SU-DHL-6 (cell line): ENCODE results near the gene THUMPD3.

ENCODE experiments used
- EZH2phosphoT487 ChIP-seq: fragments of 200-600 bp; sonication (generic), shearing (Covaris generic); conservative IDR thresholded peaks from 2 replicates; pipeline ENCODE4 v1.6.1; 2018; ENCODE audit warnings: mild to moderate bottlenecking, antibody characterized with exemption, low read length, moderate library complexity, mixed read lengths
- TF ChIP-seq, protein P1 (sequence below): fragments of 200-600 bp; sonication (generic); IDR thresholded peaks from one replicate; pipeline ENCODE4 v1.5.1; 2017; ENCODE audit warnings: antibody characterized with exemption, mild to moderate bottlenecking, low read length, moderate library complexity; ENCODE audit not compliant: insufficient read depth, poor library complexity, severe bottlenecking

DNA sequence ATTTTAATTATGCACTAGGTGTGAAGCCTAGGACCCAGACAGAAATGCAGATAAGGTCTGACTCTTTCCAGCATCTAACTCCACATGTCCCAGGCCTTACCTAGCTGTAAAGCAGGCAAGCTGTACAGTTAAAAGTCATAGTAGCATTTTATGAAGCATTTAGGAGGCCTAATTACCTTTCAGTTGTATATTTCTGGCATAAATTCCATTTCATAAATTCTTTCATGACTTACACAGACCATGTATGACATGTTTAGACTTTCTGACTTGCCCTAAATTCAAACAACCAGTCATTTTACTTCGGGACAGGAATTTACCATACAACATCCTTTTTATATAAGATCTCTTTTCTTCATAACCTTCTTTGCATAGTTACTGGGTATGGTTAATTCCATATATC, 35.3 kb upstream of the THUMPD3 start:
- TF ChIP-seq, protein P1, sequence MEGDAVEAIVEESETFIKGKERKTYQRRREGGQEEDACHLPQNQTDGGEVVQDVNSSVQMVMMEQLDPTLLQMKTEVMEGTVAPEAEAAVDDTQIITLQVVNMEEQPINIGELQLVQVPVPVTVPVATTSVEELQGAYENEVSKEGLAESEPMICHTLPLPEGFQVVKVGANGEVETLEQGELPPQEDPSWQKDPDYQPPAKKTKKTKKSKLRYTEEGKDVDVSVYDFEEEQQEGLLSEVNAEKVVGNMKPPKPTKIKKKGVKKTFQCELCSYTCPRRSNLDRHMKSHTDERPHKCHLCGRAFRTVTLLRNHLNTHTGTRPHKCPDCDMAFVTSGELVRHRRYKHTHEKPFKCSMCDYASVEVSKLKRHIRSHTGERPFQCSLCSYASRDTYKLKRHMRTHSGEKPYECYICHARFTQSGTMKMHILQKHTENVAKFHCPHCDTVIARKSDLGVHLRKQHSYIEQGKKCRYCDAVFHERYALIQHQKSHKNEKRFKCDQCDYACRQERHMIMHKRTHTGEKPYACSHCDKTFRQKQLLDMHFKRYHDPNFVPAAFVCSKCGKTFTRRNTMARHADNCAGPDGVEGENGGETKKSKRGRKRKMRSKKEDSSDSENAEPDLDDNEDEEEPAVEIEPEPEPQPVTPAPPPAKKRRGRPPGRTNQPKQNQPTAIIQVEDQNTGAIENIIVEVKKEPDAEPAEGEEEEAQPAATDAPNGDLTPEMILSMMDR = no peak
- TF ChIP-seq EZH2phosphoT487 = no peak
